K562 (cell line): Measurements from ENCODE around the gene UTS2R. TPM values are rescaled to one million over a fixed set of nuclear protein-coding genes. Genes with fewer than 3 reads are reported as not detected.

Source experiments
- ATAC-seq: fragments of 200-7000 bp; cut with Tn5 transposase; 3 replicates; pipeline ENCODE4 v1.9.1; 2020; ENCODE audit warnings: moderate library complexity
- BruUV-seq: library from RNA; stranded (reverse); fragments of 400-500 nt; replicated peaks from 2 replicates; lab custom pipeline; 2021; lab: Mats Ljungman, UMichigan
- CTCF ChIA-PET: fragments of 300-600 bp; formaldehyde crosslinking; extraction: SDS; loops from one replicate; lab custom pipeline; 2021; ENCODE audit warnings: low intra/inter-chr PET ratio; lab: Yijun Ruan, JAX
- POLR2A ChIA-PET: fragments of 300-600, 350-650 bp; sonication (Branson Sonifier 250); formaldehyde crosslinking; extraction: SDS; loops from one replicate; lab custom pipeline; 2021; ENCODE audit warnings: antibody characterized with exemption, inconsistent platforms; lab: Yijun Ruan, JAX
- DNase-seq, 4 experiments: peaks; one replicate each; pipeline versions ENCODE4 v3.0.0 to v3.0.0-alpha.2; 2011 to 2018; ENCODE audit warnings: low spot score in 3 of 4, mixed read lengths in 3 of 4; ENCODE audit errors: extremely low read depth in 1 of 4
- FAIRE-seq: peaks from 2 replicates; lab custom pipeline; 2011; peaks lifted over from hg19 to GRCh38; lab: Jason Lieb, UNC
- H2AFZ ChIP-seq: 2 replicates; pipeline ENCODE4 v1.6.0; 2011; ENCODE audit warnings: low read depth, low read length, control low read depth, inconsistent platforms
- H3K27ac ChIP-seq: fragments of 200-600 bp; 3 replicates; pipeline ENCODE4 v1.8.0; 2011; ENCODE audit warnings: low read depth, mild to moderate bottlenecking, control low read depth, inconsistent platforms, low read length, moderate library complexity, mixed read lengths; ENCODE audit errors: extremely low read depth
- H3K27me3 ChIP-seq, 2 experiments: fragments of 300-600 bp in 1 of 2; 2 replicates in 1 of 2; 3 replicates in 1 of 2; pipeline versions ENCODE4 v1.6.0 to v1.8.0; 2011; ENCODE audit warnings: inconsistent platforms in 2 of 2, low read length in 2 of 2, mild to moderate bottlenecking in 1 of 2, mixed read lengths in 1 of 2, moderate library complexity in 1 of 2; ENCODE audit not compliant: control insufficient read depth in 2 of 2, insufficient read depth in 2 of 2
- H3K36me3 ChIP-seq: fragments of 300-600 bp; 3 replicates; pipeline ENCODE4 v1.8.0; 2011; ENCODE audit warnings: mild to moderate bottlenecking, low read length, inconsistent platforms; ENCODE audit not compliant: control insufficient read depth, insufficient read depth
- H3K4me1 ChIP-seq, 2 experiments: fragments of 200-600 bp in 1 of 2; replicated peaks in 1 of 2; 2 replicates in 1 of 2; 3 replicates in 1 of 2; pipeline versions ENCODE4 v1.5.1 to v1.8.0; 2011; ENCODE audit warnings: inconsistent platforms in 2 of 2, low read length in 2 of 2, mild to moderate bottlenecking in 1 of 2, mixed read lengths in 1 of 2, moderate library complexity in 1 of 2; ENCODE audit not compliant: control insufficient read depth in 2 of 2, insufficient read depth in 2 of 2
- H3K4me2 ChIP-seq: 2 replicates; pipeline ENCODE4 v1.6.1; 2011; ENCODE audit warnings: low read length, control low read depth, inconsistent platforms, mixed read lengths; ENCODE audit not compliant: insufficient read depth
- H3K4me3 ChIP-seq: fragments of 200-600 bp; sonication (generic), shearing (Covaris generic); 2 replicates; pipeline ENCODE4 v1.5.1; 2016; ENCODE audit warnings: control low read depth, inconsistent platforms
- H3K79me2 ChIP-seq: fragments of 200-600 bp; 3 replicates; pipeline ENCODE4 v1.8.0; 2011; ENCODE audit warnings: low read length, inconsistent platforms; ENCODE audit not compliant: control insufficient read depth, insufficient read depth
- H3K9ac ChIP-seq, 2 experiments: 2 replicates each; pipeline versions ENCODE4 v1.6.0 to v1.6.1; 2011; ENCODE audit warnings: low read depth in 2 of 2, low read length in 2 of 2, control low read depth in 1 of 2, inconsistent platforms in 1 of 2, mild to moderate bottlenecking in 1 of 2, mixed read lengths in 1 of 2; ENCODE audit not compliant: insufficient read depth in 1 of 2
- H3K9me1 ChIP-seq: one replicate; pipeline ENCODE4 v1.6.0; 2011; ENCODE audit warnings: inconsistent platforms, mild to moderate bottlenecking, low read length, moderate library complexity; ENCODE audit not compliant: control insufficient read depth, insufficient read depth
- H3K9me3 ChIP-seq: replicated peaks from 2 replicates; pipeline ENCODE4 v1.5.1; 2011; ENCODE audit warnings: low read depth, low read length, inconsistent platforms; ENCODE audit not compliant: control insufficient read depth, insufficient read depth
- H4K20me1 ChIP-seq: replicated peaks from 2 replicates; pipeline ENCODE4 v1.6.1; 2011; ENCODE audit warnings: low read length, inconsistent platforms, mixed read lengths; ENCODE audit not compliant: control insufficient read depth, insufficient read depth
- ARID3A ChIP-seq: IDR thresholded peaks from 2 replicates; pipeline ENCODE4 v1.6.1; 2012; ENCODE audit warnings: low read depth, low read length, improper control_type of control experiment, borderline replicate concordance
- CEBPG ChIP-seq, 3 experiments: fragments of 200-800 bp in 1 of 3; sonication (Bioruptor generic) in 1 of 3; sonication (generic) in 1 of 3; formaldehyde crosslinking in 1 of 3; IDR thresholded peaks in 2 of 3; conservative IDR thresholded peaks in 1 of 3; 2 replicates each; pipeline versions ENCODE4 v1.6.1 to v1.8.0; 2016 to 2022; ENCODE audit warnings: missing compliant biosample characterization in 2 of 3, missing genetic modification characterization in 2 of 3, mild to moderate bottlenecking in 1 of 3, missing genetic modification reagents in 1 of 3
- COPS2 ChIP-seq: fragments of 450-650 bp; conservative IDR thresholded peaks from 2 replicates; pipeline ENCODE4 v1.6.1; 2016; ENCODE audit warnings: mild to moderate bottlenecking, moderate library complexity
- DNMT1 ChIP-seq: fragments of 450-650 bp; IDR thresholded peaks from 2 replicates; pipeline ENCODE4 v1.6.1; 2016; ENCODE audit warnings: antibody characterized with exemption, mild to moderate bottlenecking
- MIER1 ChIP-seq: fragments of 450-650 bp; IDR thresholded peaks from 2 replicates; pipeline ENCODE4 v1.6.1; 2016; ENCODE audit warnings: antibody characterized with exemption, mild to moderate bottlenecking, low read depth
- MXI1 ChIP-seq: IDR thresholded peaks from 2 replicates; pipeline ENCODE4 v1.6.1; 2011; ENCODE audit warnings: low read depth, mild to moderate bottlenecking, improper control_type of control experiment, low read length
- RBM14 ChIP-seq: fragments of 200-400 bp; formaldehyde crosslinking; IDR thresholded peaks from 2 replicates; pipeline ENCODE4 v1.6.1; 2018; ENCODE audit warnings: low read depth, mild to moderate bottlenecking, low read length, moderate library complexity, borderline replicate concordance; ENCODE audit not compliant: insufficient read depth
- STAT6 ChIP-seq: sonication (generic); formaldehyde crosslinking; IDR thresholded peaks from 2 replicates; pipeline ENCODE4 v1.8.1; 2023; ENCODE audit warnings: mild to moderate bottlenecking, missing genetic modification reagents
- ZNF224 ChIP-seq: sonication (generic); formaldehyde crosslinking; IDR thresholded peaks from 2 replicates; pipeline ENCODE4 v1.8.0; 2022; ENCODE audit warnings: mild to moderate bottlenecking, missing genetic modification reagents
- ZNF282 ChIP-seq: sonication (generic); formaldehyde crosslinking; IDR thresholded peaks from 2 replicates; pipeline ENCODE4 v1.8.1; 2023; ENCODE audit warnings: missing genetic modification reagents
- ZNF699 ChIP-seq: fragments of 250-450 bp; sonication (Bioruptor Pico); IDR thresholded peaks from 2 replicates; pipeline ENCODE4 v1.8.0; 2021; ENCODE audit warnings: mild to moderate bottlenecking, moderate library complexity; ENCODE audit not compliant: insufficient replicate concordance
- WGBS: fragments of 100-300 bp; shearing (Covaris generic); methylation state at CpG from one replicate; pipeline ENCODE4 v1.1.6; 2016; ENCODE audit warnings: low coverage, mixed read lengths; ENCODE audit not compliant: insufficient coverage; ENCODE audit errors: missing lambda C conversion rate; 5-methylcytosine and 5-hydroxymethylcytosine counted together
- in situ Hi-C: fragments of 300-500 bp; cut with MboI; formaldehyde crosslinking; loops from 4 replicates; pipeline ENCODE4 v1.15.0; 2018; ENCODE audit warnings: inconsistent platforms, mixed read lengths
- intact Hi-C: fragments of 100-400 bp; cut with micrococcal nuclease; formaldehyde crosslinking; loops from 2 replicates; pipeline ENCODE4 v1.14.2; 2022
- polyA plus RNA-seq, 8 experiments: library from polyadenylated mRNA; depleted of rRNA in 4 of 8; stranded (reverse) in 5 of 8; unstranded in 3 of 8; fragments of >200 nt; fragmentation: Nextera tagmentation in 2 of 8; fragmentation: Illumina TruSeq in 1 of 8; extraction: Ambion mirVana in 2 of 8; extraction: Trizol in 1 of 8; gene quantifications; 2 replicates each; pipeline versions ENCODE4 v1.2.1 to v1.2.3, GENCODE V29; 2011 to 2014; ENCODE audit warnings: inconsistent platforms in 1 of 8, missing spikeins in 1 of 8
- total RNA-seq, 7 experiments: library from RNA; depleted of rRNA in 6 of 7; stranded (reverse); fragments of >200 nt in 6 of 7; fragmentation: Illumina TruSeq in 2 of 7; extraction: Trizol in 2 of 7; gene quantifications; 2 replicates each; pipeline versions ENCODE4 v1.2.1 to v1.2.3, GENCODE V29; 2011 to 2021; ENCODE audit warnings: low replicate concordance in 1 of 7

UTS2R gene
- total and polyA plus RNA-seq, 9 of the 15 experiments (the other 6 are each of a cell fraction or from before 2014, with no cell fraction given): 0.22 TPM; not detected in 8

GRCh38 chr17:82400830-82401229 lies 29.3 kb downstream of the UTS2R start:
- no TSS peak for BruUV-seq
- peaks cover 0 to 25% of the 10 kb centered on the region in 2 experiments; a peak in 2 of 5 replicates for H3K4me1 ChIP-seq

More at GRCh38 chr17:82400830-82401229, 29.3 kb downstream of the UTS2R start:
- intact Hi-C loops: no loop called here
- Histone ChIP-seq H3K9ac (no peak overlapping the region), H3K27me3 (no peaks in the 10 kb centered on the region), H3K9me3 (no peaks in the 10 kb centered on the region), H3K27ac (no peak overlapping the region), H3K36me3 (peaks cover 38% of the 10 kb centered on the region; the same call in 2 of the 3 replicates), H3K4me2 (no peak overlapping the region), H4K20me1 (no peaks in the 10 kb centered on the region), H3K9me1 (no peaks in the 10 kb centered on the region), H3K79me2 (no peaks in the 10 kb centered on the region), H3K4me3 (no peak overlapping the region), H2AFZ (no peak overlapping the region)
- WGBS: 90% methylated on average over 16 of the region's 19 CpGs
- TF ChIP-seq ARID3A (no peak), ZNF282 (CRISPR knock-in tag) (no peak), ZNF224 (CRISPR knock-in tag) (no peak), STAT6 (no peak), ZNF699 (CRISPR knock-in tag) (no peak), RBM14 (no peak), COPS2 (no peak), CEBPG (CRISPR knock-in tag; IDR thresholded peaks at IDR 0.05) (no peak), CEBPG (tag; conservative IDR thresholded peaks at IDR 0.05 in 1 of 2, IDR thresholded peaks at IDR 0.05 in 1 of 2) (no peak), MXI1 (no peak), DNMT1 (no peak), MIER1 (no peak)
- DNase-seq (no peak), FAIRE-seq (no peak), ATAC-seq (no peak)
- ChIA-PET POLR2A (interaction anchor here (1.9 kb wide), 1 partner anchor 9 kb away, joined by 5 read pairs; no protein-coding TSS in a partner anchor), CTCF (no interaction called here)
- in situ Hi-C loops: no loop called here
